IPS DF 19.7 (cell line): ENCODE measurements around the gene GMEB2.
"Not testable (repeated sequence)": the region's sequence is repeated elsewhere in the genome, so short reads cannot be mapped to it uniquely, and the experiment has no call there.

Experiments
- DNase-seq: peaks from one replicate; pipeline ENCODE4 v3.0.0-alpha.2; 2013; ENCODE audit warnings: low read depth, low spot score

The GMEB2 gene

GRCh38 chr20:63572071-63572787 is 54.7 kb downstream of the GMEB2 start:
- no peak for DNase-seq

DNA sequence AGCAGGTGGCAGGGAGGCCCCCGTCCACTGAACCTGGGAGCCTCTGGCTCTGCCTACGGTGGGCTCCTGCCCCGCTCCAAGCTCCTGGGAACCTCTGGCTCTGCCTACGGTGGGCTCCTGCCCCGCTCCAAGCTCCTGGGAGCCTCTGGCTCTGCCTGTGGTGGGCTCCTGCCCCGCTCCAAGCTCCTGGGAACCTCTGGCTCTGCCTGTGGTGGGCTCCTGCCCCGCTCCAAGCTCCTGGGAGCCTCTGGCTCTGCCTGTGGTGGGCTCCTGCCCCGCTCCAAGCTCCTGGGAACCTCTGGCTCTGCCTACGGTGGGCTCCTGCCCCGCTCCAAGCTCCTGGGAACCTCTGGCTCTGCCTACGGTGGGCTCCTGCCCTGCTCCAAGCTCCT is 55.8 kb downstream of the GMEB2 start:
- DNase-seq = not testable (repeated sequence)

GRCh38 chr20:63570281-63571086 is 56.4 kb downstream of the GMEB2 start:
- DNase-seq = no peak

- DNase-seq = no peak
Measured at GRCh38 chr20:63568986-63569949, 57.6 kb downstream of the GMEB2 start.

DNA sequence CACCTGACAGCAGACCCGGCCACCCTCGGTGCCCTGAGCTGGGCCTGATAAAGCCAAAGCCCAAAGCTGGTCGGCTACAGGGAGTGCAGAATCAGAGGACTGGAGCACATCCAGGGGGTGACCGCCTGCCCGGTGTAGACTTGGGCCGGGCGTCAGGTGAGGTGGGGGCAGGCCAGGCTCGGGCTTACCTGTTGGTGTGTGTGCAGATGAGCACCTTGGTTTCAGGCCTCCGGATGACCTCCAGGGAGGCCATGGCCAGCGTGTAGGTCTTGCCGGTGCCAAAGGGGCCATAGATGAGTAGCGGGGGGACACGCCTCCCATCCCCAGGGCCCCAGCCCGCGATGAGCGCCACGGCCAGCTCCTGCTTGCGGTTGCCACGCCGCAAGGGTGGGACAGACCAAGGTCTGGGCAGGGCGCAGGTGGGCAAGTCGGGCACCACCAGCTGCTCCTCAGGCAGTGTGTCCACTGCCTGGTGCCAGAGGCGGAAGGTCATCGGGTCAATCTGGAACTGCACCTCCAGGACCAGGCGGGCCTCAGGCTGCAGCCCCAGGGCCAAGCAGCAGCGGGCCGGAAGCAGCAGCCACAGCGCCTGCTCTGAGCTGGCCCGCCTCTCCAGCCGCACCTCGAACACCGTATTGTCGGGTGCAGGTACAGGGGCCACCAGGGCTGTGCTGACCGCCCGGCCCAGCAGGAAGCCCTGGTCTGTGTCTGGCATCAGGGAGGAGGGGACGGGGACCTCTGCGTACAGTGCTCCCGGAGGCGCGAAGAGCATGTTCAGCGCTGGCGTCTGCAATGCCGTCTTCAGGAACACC is 58.5 kb downstream of the GMEB2 start:
- DNase-seq = no peak

DNA sequence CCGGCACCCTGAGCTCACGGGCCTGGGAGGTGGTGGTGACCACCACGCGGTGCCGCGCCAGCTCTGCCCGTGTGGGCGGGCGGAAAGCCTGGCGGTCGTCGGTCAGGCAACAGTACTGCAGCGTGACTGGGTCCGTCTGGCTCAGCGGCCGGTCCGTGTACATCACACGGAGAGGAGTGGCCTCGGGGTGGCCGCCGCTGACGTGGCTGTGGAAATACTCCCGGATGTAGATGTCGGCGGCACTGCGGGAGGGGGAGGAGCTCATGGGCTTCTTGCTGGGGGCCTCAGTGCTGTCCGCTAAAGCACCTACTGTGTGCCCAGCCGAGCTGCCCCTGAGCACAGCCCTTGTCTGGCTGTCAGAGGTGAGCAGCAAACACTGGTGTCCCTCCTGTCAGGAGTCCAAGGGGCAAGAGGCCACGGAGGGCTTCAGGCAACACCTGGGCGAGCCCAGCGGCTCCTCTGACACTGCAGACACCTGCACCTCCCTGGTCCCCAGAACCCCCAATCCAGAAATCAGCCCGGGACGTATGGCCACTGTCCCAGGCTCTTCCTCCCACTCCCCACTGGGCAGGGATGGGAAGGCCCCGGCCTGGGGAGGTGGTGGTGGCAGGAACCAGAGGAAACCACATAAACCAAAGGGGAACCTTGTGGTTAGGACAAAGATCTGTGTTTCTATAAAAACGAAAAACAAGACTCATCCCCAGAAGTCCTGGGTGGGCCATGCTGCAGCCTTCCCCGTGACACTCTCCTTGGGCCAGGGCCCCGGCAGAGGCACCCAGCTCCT is 59.3 kb downstream of the GMEB2 start:
- DNase-seq = no peak

DNA sequence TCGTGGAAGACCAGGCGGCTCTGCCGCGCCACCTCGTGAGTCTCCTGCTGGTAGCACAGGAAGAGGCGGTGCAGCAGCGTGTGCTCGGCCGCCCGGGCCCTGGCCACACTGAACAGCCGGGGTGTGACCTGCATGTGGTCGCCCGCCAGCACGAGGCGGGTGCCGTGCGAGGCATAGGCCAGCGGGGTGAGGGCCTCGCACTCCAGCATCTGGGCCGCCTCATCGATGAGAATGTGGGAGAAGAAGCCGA is 59.8 kb downstream of the GMEB2 start:
- DNase-seq = no peak

- DNase-seq = no peak
Measured at GRCh38 chr20:63566395-63567135, 60.3 kb downstream of the GMEB2 start.

DNA sequence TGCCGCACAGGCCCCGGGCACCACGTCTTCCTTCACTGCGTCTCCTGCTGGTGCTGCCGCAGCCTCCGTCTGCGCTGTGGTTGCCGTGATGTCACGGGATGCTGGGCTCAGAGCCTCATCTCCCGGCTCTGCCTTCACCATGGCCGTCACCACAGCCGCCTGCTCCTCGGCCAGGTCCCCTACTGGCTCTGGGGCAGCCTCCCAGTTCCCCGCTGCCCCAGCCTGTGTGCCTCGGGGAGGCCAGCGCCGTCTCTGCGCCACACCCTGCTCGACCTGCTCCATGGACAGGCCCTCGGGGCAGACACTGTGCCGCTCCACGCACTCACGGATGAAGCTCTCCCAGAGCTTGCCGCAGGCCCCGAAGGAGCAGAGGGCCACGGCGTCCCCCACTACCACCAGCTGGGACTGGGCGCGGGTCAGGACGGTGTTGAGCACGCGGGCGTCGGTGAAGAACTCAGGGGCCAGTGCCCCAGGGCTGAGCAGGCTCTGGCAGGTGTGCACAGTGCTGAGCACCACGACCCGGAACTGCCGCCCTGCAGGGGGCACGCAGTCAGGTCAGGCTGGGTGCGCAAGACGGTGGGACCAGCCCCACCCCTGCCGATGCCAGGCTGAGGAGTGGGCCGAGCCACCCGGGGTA is 61.1 kb downstream of the GMEB2 start:
- no peak for DNase-seq

- no peak for DNase-seq
Measured at GRCh38 chr20:63565021-63565698, 61.7 kb downstream of the GMEB2 start.

DNA sequence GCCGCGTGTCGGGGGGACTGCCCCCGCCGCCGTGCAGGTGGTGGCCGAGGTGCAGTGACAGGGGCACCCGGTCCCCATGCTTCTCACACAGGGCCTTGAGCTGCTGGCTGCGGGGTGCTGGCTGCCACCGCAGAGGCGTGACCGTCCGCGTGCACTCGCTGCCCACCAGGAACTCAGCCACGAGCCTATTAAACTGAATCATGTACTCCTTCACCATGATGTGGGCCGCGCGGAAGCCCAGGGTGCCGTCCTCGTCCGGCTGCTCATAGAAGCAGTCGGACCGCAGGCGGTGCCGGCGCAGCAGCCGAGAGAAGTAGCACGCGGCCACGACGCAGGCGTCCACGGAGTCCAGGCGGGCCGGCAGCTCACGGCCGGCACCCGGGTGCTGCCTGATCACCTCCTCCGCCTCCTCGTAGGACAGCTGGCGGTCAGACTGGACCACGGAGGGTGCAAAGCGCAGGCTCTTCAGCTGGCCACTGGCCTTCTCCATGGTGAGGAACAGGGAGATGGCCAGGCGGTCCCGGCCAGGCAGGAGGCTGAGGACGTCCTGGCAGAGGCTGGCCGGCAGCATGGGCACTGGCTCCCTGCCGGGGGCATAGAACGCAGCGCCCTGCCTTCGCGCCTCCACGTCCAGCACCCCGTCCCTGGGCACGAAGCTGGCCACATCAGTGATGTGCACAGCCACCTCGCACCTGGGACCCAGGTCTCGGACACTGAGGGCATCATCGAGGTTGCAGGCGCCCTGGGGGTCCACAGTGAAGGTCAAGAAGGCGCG is 62.7 kb downstream of the GMEB2 start:
- no peak for DNase-seq

DNA sequence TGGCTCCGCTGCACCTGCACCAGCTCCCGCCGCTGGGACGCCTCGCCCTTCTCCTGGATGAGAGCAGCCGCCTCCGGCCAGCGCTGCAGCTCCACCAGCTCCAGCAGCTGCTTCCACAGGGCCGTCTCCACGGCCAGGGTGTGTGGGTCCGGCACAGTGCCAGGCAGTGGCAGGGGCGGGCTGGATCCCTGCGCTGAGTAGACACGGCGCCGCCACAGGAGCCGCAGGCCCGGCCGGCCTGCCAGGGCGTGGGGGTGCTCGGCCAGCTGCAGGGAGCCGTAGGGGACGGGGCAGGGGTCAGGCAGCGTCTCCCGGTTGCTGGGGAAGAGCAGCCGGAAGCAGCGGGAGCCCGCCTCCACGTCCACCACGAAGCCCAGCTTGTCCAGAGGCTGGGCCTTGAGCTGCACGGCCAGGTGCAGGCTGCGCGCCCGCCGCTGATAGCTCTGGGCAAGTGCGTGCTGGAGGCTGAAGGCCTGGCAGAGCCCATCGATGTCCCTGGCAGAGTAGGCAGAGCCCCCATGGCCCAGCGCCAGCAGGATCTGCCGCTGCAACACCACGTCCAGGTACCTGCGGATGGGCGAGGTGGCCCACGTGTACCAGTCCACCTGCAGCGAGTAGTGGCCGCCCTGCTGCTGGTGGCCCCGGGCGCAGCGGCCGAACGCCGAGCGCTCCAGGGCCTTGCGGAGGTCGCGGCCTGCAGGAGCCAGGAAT is 63.5 kb downstream of the GMEB2 start:
- DNase-seq = no peak

GRCh38 chr20:63562461-63563224 is 64.3 kb downstream of the GMEB2 start:
- DNase-seq = no peak

GRCh38 chr20:63561624-63562396 is 65.1 kb downstream of the GMEB2 start:
- no peak for DNase-seq

GRCh38 chr20:63560856-63561609 is 65.9 kb downstream of the GMEB2 start:
- DNase-seq = no peak
